Measurements from ENCODE around the gene TP53BP2. TPM values are rescaled to one million over a fixed set of nuclear protein-coding genes. Genes with fewer than 3 reads are reported as not detected.
A peak's percentile ranks its signal among the peaks of the same experiment; 100 is the strongest.

TP53BP2 gene
- total RNA-seq, 1 donor from 2014 or later, result 162 TPM

DNA sequence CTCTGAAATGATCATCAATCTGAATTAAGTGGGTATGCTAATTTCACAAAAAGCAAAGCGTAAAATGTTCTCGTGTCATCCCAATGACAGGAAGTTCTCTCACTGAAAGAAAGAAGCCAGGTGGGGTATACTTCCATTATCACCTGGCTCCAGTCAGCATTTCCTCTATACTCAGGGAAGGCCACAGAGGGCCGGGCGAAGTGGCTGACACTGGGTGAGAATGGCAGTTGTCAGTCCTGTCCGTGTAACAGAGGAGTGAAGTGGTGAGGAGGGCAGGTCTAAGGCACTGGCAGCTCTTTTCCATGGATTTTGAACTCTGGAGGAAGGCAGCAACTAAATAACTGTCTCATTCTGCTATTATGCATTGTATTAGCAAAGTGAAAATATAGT is 73.0 kb downstream of the TP53BP2 start:
- intact Hi-C loops (cut with DNase I), result no loop called here
- Histone ChIP-seq H3K36me3 (peaks cover 61 to 65% of the 10 kb centered on the region in 2 donors), H3K27ac (peak overlapping the region; percentile 76 to 86), H3K27me3 (no peaks in the 10 kb centered on the region), H3K9me3 (no peaks in the 10 kb centered on the region), H3K4me3 (no peak overlapping the region), H3K4me1 (peaks cover 8 to 38% of the 10 kb centered on the region in 2 donors)
- DNase-seq (ENCODE audit: low spot score in 2 of 2), result peak in 1 of 2 donors; percentile 54
- TF ChIP-seq, protein P1, sequence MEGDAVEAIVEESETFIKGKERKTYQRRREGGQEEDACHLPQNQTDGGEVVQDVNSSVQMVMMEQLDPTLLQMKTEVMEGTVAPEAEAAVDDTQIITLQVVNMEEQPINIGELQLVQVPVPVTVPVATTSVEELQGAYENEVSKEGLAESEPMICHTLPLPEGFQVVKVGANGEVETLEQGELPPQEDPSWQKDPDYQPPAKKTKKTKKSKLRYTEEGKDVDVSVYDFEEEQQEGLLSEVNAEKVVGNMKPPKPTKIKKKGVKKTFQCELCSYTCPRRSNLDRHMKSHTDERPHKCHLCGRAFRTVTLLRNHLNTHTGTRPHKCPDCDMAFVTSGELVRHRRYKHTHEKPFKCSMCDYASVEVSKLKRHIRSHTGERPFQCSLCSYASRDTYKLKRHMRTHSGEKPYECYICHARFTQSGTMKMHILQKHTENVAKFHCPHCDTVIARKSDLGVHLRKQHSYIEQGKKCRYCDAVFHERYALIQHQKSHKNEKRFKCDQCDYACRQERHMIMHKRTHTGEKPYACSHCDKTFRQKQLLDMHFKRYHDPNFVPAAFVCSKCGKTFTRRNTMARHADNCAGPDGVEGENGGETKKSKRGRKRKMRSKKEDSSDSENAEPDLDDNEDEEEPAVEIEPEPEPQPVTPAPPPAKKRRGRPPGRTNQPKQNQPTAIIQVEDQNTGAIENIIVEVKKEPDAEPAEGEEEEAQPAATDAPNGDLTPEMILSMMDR (IDR thresholded peaks at IDR 0.05), result no peak

DNA sequence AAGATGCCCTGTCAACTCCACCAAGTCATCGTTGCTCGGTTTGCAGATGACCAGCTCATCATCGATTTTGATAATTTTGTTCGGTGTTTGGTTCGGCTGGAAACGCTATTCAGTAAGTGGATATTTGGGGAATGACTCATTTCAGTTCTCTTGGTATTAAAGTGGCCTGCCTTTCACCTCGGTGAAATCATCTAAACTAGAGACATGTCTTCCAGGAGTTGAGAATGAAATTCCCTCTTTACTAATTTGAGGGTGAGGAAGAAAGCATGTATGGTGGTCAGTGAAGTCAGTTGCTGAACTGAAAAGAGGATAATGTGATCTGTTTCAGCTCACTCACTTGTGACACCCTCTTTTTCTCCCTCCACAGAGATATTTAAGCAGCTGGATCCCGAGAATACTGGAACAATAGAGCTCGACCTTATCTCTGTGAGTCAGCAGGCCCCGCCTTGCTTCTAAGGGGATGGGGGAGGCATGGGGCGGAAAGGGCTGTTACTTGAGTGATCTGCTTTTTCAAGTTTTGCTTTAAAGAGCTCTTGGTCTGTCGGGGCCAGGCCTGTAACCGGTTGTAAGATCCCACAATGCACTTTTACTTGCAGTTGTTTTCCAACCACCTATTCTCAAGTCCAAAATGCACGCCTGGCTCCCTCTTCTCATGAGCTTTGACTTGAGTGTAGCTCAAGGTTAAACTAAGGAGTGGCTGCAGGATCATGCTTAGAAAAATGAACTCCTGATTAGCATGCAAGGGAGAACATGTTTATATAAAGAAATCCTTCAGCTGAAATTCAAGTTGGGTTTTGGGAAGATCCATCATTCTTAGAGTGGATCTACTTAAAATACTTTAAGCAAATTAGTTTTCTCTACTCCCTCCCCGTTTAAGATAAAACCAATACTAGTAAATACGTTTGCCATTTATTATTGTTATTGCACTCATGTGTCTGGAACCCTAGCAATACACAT is 73.7 kb downstream of the TP53BP2 start:
- TF ChIP-seq, protein P1 (IDR thresholded peaks at IDR 0.05), result no peak
- intact Hi-C loops (cut with DNase I), result no loop called here
- H3K4me1 ChIP-seq, result peaks cover 8 to 38% of the 10 kb centered on the region in 2 donors
- peak overlapping the region; percentile 76 to 86 for H3K27ac ChIP-seq
- peak overlapping the region in 1 of 2 donors; percentile 22 for H3K4me3 ChIP-seq
- H3K9me3 ChIP-seq, result no peaks in the 10 kb centered on the region
- H3K36me3 ChIP-seq, result peaks cover 57 to 58% of the 10 kb centered on the region in 2 donors
- H3K27me3 ChIP-seq, result no peaks in the 10 kb centered on the region
- DNase-seq (ENCODE audit: low spot score in 2 of 2), result peak in 1 of 2 donors; percentile 65

DNA sequence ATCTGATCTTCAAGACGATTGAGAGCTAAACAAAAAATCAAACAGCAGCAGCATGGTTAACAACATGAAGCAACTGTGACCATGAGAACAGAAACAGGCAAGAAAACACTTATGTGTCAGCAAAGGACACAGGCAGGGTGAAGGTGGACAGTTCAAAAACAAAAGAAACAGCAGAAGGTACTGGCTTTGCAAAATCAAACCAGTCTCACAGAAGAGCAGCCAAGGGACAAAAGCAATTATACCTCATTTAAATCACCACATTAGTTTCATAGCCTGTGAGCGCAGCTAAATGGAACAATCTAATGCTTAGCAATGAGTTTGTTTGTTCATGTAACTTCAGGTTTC is 74.3 kb downstream of the TP53BP2 start:
- peak in 1 of 2 donors; percentile 8 for DNase-seq (ENCODE audit: low spot score in 2 of 2)
- H3K36me3 ChIP-seq, result peaks cover 56 to 63% of the 10 kb centered on the region in 2 donors
- H3K27me3 ChIP-seq, result no peaks in the 10 kb centered on the region
- H3K4me3 ChIP-seq, result peak overlapping the region in 1 of 2 donors; percentile 22
- TF ChIP-seq, protein P1 (IDR thresholded peaks at IDR 0.05), result no peak
- H3K4me1 ChIP-seq, result peaks cover 8 to 38% of the 10 kb centered on the region in 2 donors
- peak overlapping the region; percentile 76 to 86 for H3K27ac ChIP-seq
- H3K9me3 ChIP-seq, result no peaks in the 10 kb centered on the region
- intact Hi-C loops (cut with DNase I), result no loop called here

DNA sequence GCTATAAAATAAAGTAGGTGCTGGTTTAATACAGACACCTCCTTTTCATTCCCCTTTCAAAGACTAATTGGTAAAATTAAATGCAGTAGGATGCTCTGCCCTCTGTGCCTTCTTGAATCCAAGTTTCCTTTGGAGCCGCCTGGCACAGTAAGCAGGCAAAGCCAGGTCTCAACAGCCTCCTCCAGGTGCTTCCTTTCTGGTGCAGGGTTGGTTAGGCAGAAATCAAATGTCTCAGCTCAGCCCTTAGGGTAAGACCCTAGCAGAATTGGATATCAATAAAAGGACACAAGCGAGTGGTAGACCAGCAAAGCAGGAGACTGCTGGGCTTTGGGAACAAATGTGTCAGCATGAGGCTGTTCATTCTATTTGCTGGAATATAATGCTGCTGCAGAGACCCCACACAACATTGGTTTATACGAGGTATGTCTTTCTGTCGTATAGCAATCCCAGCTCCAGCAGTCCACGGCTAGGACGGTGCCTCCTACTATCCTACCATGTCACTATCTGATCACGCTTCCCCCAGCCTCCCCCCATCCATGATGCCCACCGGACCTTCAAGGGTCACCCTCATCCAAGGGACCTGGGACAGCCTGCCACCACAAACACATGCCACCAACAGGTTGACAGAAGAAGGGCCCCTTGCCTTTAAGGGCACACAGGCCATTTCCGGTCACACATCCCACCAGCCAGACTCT is 75.0 kb downstream of the TP53BP2 start:
- Histone ChIP-seq H3K9me3 (no peaks in the 10 kb centered on the region), H3K36me3 (peaks cover 56 to 70% of the 10 kb centered on the region in 2 donors), H3K27me3 (no peaks in the 10 kb centered on the region), H3K4me1 (peaks cover 8 to 37% of the 10 kb centered on the region in 2 donors), H3K27ac (peak overlapping the region; percentile 76 to 86), H3K4me3 (no peak overlapping the region)
- TF ChIP-seq, protein P1 (IDR thresholded peaks at IDR 0.05), result no peak
- peak in 1 of 2 donors; percentile 58 for DNase-seq (ENCODE audit: low spot score in 2 of 2)
- intact Hi-C loops (cut with DNase I), result no loop called here

DNA sequence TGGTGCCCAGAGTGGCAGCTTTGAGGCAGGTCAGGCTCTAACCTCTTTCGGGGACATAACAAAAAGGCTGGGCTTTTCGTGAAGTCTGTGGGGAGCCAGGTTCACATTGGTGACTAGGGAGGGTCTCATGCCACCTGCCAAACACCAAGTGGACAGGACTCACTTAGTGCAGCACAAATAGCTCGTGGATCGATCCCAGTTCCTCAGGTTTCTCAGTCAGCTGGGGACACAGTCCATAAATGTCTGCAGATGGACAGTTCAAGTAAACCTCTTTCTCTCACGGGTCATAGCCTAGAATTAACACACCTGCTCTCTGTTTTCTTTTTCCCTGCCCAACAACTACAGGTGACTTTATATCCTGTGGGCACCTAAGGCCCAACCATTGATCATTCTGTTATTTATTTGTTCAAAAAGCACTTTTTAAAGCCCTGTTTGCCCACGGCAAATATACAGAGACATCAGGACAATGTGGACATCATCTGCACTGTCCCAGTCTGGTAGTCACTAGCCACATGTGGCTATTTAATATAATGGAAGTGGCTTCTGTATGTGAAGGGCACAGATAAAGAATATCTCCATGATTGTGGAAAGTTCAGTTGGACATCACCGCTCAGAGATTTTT is 79.9 kb downstream of the TP53BP2 start:
- Histone ChIP-seq H3K9me3 (no peaks in the 10 kb centered on the region), H3K4me3 (no peak overlapping the region), H3K27ac (peak overlapping the region in 1 of 2 donors; percentile 27), H3K4me1 (no peaks in the 10 kb centered on the region), H3K27me3 (no peaks in the 10 kb centered on the region), H3K36me3 (peaks cover 70 to 82% of the 10 kb centered on the region in 2 donors)
- intact Hi-C loops (cut with DNase I), result no loop called here
- TF ChIP-seq, protein P1 (IDR thresholded peaks at IDR 0.05), result no peak
- peak in 1 of 2 donors; percentile 47 for DNase-seq (ENCODE audit: low spot score in 2 of 2)
